NCI-H1092 treated with DMSO at 0.1 percent for 48 hours (cell line): ENCODE data around the gene TTR.
A peak's percentile ranks its signal among the peaks of the same experiment; 100 is the strongest.

ENCODE experiments used
- DNase-seq: peaks from one replicate; lab custom pipeline; 2025; lab: John Stamatoyannopoulos, UW

Gene TTR

DNA sequence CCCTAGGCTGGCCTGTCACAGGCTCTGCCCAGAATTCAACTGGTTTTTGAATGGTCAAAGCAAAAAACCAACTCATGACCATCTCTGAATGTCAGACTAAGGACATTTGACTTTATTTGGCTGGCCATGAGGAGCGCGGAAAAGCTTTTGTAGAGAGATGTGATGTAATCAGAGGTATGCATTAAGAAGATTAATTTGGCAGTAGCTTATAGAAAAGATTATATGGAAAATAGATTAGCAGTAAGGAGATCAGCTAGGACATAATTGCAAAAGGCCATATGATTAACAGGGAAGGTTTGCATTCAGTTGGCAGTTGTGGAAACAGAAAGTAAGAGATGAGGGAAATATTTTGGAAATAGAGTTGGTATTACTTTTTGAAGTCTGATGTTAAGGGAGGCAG lies 12.3 kb upstream of the TTR start:
- no peak for DNase-seq

DNA sequence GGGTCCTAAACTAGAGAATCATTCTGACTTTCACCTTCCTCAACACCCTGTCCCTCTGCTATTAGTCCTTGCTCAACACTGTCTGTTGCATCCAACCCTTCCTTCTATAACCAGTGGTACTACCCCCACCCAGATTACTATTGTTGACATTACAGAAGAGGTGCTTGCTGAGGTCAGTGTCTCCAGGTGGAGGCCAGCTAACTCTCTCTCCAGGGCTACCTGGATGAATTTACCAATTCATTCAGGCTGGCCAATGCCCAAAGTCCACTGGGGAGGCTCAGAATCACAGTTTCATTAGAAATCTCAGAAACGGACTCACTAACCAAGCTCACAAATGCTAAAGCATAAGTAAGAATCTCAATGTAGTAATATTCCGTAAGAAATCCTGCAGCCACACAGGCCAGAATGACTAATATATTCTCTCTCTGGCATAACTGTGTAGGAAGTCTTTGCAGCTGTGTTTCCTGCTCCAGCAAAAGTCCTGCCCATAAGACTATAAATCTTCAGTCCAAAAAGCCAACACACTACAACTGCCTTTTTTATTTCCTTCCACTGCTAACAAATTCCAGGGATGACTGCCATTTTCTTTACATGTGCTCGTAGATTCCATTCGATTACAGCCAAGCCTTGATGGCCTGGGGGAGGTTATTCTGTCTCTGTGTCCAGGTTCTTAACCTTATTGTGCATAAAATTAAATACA lies 10.0 kb upstream of the TTR start:
- DNase-seq, result no peak

DNA sequence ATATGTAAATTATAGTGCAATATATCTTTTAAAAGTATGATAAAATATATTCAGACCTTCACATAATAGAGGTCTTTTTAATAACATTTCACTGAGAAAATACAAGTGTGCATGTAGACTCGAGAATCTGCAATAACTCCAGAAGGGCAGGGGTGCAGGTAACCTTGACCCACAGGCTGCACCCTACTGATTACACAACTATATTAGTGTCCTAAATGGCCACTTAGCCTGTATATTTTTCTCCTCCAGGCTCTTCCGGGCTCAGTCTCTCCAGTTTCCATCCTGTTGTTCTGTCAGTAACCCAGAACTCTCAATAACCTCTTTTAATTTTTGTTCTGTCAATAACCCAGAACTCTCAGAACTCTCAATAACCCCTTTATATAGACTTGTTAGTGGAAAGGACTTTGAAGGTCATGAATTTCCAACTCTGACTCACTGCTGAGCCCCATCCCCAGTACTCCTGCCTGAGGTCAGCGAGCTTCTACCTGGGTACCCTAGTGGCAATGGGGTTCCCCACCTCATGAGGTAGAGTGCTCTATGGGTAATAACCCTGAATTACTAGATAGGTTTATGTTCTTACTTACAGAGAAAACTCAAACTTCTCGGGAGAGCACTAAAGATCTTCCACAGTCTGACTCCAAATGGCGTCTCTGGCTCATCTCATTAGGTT lies 8.4 kb upstream of the TTR start:
- no peak for DNase-seq

DNA sequence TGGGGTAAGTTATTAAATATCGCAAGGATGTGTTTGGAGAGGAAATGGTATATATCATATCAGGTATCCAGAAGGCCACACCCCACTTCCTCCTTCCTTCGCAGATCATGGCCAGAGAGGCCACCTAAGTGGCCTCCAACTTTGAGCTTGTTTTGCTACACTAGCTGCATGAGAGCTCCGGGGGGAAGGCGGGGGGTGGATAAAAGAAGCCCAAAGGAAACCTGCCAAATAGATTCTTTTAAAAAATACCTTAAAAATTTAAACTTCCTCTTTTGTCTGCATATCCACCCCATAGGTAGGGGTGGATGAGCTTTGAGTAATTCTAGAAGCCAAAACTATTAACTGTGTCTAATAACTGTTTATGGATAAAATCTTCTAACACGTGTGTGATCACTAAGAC lies 5.7 kb upstream of the TTR start:
- no peak for DNase-seq

DNA sequence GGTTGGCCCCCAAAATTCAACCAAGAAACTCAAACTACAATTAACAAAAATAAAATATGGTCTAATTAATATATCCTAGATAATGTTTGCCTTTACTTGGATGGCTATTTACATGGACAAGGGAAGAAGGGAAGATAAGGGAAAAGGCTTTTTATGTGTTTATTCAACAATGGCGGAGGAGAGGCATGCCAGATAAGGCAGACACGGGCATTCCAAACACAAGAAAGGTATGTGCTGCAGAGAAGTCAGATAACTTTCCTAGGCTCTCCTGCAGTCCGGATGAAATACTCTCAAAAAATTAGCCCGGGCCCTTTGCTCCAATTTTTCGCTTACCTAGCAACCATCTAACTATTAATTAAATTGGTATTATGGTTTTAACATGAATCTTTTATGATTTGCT lies 5.1 kb upstream of the TTR start:
- no peak for DNase-seq

DNA sequence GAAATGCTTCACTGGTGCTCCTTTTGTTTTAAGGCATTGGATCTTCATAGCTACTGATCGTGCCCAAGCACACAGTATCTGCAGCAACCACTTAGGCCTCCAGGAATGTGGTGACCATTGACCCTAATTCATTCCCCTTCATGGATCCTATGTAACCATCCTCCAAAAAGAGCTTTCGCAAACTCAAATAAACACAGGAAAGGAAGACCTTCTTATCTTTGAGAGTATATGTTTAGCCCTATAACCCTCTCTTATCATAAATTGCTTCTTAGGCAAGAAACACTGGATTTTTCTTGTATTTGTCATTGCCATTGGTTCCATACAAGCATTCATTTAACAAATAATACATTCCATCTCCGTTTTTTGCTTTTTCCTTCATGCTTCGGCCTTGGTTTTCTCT lies 4.1 kb upstream of the TTR start:
- DNase-seq, result no peak

DNA sequence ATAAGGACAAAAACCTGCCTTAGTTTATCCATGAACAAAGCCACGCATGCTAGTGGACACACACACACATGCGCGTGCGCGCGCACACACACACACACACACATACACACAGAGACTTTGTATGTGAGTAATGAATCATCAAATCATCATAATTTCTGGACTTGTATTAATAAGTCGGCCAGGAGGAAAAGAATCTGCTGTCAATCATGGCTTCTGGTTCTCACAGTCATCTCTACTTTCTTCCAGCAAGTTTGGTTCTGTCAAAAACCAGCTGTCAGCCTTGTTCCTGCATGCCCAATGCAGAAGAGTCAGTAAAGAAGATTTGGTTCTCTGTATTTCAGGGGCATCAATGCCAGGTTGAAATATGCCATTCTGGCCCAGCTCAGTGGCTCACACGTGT lies 1.1 kb upstream of the TTR start:
- no peak for DNase-seq

DNA sequence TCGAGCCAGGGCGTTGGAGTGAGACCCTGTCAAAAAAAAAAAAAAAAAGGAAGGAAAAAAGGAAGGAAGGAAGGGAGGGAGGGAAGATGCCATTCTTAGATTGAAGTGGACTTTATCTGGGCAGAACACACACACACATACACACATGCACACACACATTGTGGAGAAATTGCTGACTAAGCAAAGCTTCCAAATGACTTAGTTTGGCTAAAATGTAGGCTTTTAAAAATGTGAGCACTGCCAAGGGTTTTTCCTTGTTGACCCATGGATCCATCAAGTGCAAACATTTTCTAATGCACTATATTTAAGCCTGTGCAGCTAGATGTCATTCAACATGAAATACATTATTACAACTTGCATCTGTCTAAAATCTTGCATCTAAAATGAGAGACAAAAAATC lies 564 bp upstream of the TTR start:
- DNase-seq, result no peak

DNA sequence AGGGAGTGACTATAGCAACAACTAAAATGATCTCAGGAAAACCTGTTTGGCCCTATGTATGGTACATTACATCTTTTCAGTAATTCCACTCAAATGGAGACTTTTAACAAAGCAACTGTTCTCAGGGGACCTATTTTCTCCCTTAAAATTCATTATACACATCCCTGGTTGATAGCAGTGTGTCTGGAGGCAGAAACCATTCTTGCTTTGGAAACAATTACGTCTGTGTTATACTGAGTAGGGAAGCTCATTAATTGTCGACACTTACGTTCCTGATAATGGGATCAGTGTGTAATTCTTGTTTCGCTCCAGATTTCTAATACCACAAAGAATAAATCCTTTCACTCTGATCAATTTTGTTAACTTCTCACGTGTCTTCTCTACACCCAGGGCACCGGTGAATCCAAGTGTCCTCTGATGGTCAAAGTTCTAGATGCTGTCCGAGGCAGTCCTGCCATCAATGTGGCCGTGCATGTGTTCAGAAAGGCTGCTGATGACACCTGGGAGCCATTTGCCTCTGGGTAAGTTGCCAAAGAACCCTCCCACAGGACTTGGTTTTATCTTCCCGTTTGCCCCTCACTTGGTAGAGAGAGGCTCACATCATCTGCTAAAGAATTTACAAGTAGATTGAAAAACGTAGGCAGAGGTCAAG lies 955 bp downstream of the TTR start:
- no peak for DNase-seq

DNA sequence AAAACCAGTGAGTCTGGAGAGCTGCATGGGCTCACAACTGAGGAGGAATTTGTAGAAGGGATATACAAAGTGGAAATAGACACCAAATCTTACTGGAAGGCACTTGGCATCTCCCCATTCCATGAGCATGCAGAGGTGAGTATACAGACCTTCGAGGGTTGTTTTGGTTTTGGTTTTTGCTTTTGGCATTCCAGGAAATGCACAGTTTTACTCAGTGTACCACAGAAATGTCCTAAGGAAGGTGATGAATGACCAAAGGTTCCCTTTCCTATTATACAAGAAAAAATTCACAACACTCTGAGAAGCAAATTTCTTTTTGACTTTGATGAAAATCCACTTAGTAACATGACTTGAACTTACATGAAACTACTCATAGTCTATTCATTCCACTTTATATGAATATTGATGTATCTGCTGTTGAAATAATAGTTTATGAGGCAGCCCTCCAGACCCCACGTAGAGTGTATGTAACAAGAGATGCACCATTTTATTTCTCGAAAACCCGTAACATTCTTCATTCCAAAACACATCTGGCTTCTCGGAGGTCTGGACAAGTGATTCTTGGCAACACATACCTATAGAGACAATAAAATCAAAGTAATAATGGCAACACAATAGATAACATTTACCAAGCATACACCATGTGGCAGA lies 3.6 kb downstream of the TTR start:
- no peak for DNase-seq

DNA sequence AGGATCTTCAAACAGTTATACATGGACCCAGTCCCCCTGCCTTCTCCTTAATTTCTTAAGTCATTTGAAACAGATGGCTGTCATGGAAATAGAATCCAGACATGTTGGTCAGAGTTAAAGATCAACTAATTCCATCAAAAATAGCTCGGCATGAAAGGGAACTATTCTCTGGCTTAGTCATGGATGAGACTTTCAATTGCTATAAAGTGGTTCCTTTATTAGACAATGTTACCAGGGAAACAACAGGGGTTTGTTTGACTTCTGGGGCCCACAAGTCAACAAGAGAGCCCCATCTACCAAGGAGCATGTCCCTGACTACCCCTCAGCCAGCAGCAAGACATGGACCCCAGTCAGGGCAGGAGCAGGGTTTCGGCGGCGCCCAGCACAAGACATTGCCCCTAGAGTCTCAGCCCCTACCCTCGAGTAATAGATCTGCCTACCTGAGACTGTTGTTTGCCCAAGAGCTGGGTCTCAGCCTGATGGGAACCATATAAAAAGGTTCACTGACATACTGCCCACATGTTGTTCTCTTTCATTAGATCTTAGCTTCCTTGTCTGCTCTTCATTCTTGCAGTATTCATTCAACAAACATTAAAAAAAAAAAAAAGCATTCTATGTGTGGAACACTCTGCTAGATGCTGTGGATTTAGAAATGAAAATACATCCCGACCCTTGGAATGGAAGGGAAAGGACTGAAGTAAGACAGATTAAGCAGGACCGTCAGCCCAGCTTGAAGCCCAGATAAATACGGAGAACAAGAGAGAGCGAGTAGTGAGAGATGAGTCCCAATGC lies 4.6 kb downstream of the TTR start:
- no peak for DNase-seq

DNA sequence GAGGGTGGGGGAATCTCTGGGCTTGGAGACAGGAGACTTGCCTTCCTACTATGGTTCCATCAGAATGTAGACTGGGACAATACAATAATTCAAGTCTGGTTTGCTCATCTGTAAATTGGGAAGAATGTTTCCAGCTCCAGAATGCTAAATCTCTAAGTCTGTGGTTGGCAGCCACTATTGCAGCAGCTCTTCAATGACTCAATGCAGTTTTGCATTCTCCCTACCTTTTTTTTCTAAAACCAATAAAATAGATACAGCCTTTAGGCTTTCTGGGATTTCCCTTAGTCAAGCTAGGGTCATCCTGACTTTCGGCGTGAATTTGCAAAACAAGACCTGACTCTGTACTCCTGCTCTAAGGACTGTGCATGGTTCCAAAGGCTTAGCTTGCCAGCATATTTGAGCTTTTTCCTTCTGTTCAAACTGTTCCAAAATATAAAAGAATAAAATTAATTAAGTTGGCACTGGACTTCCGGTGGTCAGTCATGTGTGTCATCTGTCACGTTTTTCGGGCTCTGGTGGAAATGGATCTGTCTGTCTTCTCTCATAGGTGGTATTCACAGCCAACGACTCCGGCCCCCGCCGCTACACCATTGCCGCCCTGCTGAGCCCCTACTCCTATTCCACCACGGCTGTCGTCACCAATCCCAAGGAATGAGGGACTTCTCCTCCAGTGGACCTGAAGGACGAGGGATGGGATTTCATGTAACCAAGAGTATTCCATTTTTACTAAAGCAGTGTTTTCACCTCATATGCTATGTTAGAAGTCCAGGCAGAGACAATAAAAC lies 6.5 kb downstream of the TTR start:
- DNase-seq, result no peak

DNA sequence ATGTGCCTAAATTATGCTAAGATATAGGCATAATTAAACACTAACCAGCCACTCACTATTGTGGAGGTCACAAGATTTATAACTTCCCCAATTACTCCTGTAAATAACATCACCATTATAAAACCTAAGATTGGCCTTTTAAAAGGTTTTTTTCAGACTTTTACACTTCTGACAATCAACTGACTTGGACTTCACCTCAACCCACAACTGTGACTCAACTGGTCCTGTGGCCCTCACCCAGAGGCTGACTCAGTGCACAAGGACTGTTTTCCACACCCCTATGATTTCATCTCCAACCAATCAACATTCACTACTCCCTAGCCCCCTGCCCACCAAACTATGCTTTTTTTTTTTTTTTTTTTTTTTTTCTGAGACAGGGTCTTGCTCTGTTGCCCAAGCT lies 11.6 kb downstream of the TTR start:
- no peak for DNase-seq

DNA sequence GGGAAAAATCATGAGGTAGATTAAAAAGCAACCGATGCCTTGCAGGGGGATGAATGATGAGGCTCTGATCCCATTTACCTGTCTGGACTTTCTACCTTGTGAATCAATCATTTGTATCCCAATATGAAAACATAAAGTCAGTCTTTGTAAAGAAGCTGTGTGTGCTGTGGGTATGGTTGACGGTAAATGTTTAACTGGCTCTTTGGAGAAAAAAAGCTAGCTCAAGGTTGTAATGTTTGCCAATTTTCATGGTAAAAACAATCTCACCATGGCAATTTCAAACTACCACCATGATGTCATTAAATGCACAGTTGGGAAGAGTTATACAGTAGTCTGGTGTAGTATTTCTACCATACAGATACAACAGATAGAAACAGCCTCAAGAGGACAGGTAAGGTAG lies 14.6 kb downstream of the TTR start:
- no peak for DNase-seq

DNA sequence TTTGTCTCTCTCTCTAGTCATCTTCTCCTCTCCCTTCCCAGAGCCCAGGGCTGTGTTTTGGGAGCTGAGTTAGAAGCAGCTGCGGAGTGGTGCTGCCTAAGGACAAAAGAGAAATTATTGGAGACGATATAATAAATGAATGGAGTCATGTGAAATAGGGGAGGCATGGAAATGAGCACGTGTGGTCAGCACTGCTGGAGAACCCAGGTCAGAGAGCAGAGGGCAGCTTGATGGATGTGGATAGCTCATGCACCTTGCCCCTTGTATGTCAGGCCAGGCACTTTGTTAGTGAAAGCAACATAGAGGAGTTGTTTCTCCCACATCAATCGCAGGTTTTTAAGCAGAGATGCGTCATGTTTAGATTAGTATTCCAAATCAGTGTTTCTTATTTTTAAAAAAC lies 15.7 kb downstream of the TTR start:
- no peak for DNase-seq

DNA sequence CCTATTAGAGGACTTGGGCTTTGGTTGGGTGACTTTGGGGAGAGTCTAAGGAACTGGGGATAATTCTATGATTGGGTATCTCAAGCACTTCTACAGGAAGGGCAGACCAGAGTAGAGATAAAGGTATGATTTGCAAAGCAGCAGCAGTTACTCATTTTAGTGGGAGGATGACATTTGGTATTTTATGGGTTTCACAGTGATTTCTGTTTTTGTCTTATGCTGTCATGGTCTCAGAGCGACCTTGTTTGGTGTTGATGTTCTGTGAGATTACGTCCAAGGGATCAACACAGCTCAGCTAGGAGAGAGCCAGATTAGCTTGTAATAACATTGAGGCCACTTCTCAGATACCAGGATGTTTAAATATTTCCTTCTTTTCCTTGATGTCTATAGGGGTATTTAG lies 18.2 kb downstream of the TTR start:
- DNase-seq, result no peak

DNA sequence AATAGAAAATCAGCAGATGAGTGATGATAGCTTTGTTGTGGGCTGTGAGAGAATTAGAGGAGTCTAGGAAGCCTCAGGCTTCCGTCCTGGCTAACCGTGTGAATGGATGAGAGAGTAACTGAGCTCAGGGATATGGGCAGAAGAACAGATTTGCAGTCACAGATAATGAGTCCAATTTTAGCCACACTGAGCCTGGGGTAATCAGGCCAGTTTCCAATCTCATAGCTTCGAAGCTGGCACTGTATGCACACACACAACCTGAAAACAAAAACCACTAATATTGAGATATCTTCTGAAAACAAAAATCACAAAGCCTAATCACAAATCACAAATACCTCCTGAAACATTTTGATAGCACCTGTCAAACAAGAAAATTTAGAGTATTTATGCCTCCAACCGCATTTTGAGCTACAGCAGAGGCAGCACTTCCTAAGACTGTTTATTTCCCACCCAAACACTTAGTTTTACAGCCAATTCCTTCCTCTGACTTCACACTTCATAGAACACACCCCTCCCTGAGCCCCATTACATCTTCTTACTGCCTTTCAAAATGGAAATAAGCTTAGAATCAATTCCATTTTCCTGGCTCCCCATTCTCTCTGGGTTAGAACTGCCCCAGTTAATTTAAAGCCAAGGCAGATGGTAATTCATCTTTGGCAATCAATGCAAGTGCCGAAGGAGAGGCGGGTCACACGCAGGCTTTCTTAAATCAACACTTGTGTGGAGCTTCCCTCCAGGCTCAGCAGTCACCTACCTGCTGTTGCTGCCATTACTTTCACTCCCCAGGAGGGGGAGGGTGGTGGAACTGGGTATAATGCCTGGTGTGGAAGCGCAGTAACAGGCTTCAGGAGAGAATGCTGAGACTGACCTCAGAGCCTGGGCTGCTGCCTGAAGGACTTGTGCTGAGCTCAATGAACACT lies 18.9 kb downstream of the TTR start:
- DNase-seq, result peak; percentile 12

DNA sequence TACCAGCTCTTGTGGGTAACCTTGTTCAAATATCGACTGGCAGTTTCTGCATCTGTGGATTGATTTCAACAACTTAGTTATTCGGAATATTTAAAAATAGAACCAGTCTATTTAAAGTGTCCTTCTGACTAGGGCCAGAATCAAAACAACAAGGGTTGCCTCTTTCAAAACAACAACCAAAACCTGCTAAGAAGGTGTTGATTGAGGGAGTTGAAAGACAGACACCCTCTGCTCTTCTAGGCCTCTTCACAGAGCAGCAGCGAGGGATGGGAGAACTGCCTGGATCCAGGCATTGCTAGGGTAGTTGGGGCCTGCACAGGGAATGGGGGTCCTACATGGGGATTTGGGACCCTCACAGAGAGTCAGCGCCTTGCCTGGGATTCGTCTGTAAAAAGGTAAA lies 19.8 kb downstream of the TTR start:
- DNase-seq, result no peak

DNA sequence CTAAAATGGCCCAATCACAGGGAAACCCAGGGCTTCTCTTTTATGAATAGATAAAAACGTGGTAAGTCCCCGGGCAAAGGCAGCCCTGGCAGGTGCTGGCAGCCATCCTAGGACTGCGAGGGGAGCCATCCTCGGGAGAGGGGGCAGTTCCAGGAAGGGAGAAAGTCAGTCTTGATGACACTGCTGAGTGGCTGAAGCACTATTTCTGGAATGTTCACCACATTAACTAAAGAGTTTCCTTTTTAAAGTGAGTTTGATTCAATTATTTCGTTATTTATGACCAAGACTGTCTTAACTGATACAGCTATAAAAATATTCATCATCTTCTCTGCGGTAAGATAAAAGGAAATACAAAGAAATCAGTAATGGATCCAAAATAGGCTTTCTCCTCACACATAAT lies 20.4 kb downstream of the TTR start:
- DNase-seq, result peak; percentile 5

DNA sequence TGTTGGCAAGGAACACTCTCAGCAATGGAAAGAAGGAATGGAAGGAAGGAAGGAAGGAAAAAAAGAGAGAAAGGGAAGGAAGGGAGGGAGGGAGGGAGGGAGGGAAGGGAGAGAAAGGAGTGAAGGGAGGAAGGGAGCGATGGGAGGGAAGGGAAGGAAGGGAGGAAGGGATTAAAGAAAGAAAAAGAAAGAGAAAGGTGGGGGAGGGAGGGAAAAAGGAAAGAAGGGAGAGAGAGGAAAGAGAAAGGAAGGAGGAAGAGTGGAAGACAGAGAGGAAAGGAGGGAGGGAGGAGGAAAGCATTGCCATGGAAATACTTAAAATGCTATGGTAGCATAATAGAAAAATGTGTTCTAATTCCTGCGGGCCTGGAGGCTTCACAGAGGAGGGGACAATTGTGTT lies 22.4 kb downstream of the TTR start:
- no peak for DNase-seq
